Muscle layer of duodenum (tissue), 2 donors: ENCODE results near the gene MAN1C1.

Source experiments
- H3K27ac ChIP-seq: one replicate; pipeline ENCODE4 v1.7.0; 2013; ENCODE audit warnings: mild to moderate bottlenecking, low read length
- H3K27me3 ChIP-seq: one replicate; pipeline ENCODE4 v1.7.0; 2013; ENCODE audit warnings: low read depth, mild to moderate bottlenecking, control low read depth, low read length
- H3K36me3 ChIP-seq, 2 donors: one replicate each; pipeline ENCODE4 v1.7.0; 2013; ENCODE audit warnings: low read length in 2 of 2, control low read depth in 1 of 2, mild to moderate bottlenecking in 1 of 2; ENCODE audit not compliant: insufficient read depth in 2 of 2, control insufficient read depth in 1 of 2
- H3K4me1 ChIP-seq, 2 donors: one replicate each; pipeline ENCODE4 v1.7.0; 2013; ENCODE audit warnings: low read length in 2 of 2, mild to moderate bottlenecking in 2 of 2, control low read depth in 1 of 2, moderate library complexity in 1 of 2; ENCODE audit not compliant: insufficient read depth in 2 of 2, control insufficient read depth in 1 of 2
- H3K4me3 ChIP-seq, 2 donors: one replicate each; pipeline ENCODE4 v1.7.0; 2013; ENCODE audit warnings: low read length in 2 of 2, low read depth in 1 of 2, mild to moderate bottlenecking in 1 of 2
- H3K9me3 ChIP-seq, 2 donors: one replicate each; pipeline ENCODE4 v1.7.0; 2013; ENCODE audit warnings: low read length in 2 of 2, control low read depth in 1 of 2, mild to moderate bottlenecking in 1 of 2; ENCODE audit not compliant: control insufficient read depth in 1 of 2
- donor health status: healthy.

Gene MAN1C1

GRCh38 chr1:25664357-25665199 is 48.0 kb downstream of the MAN1C1 start:
- H3K9me3 ChIP-seq = no peaks in the 10 kb centered on the region
- no peak overlapping the region for H3K4me3 ChIP-seq
- H3K27ac ChIP-seq = no peak overlapping the region
- H3K36me3 ChIP-seq = peaks cover 0 to 4% of the 10 kb centered on the region in 2 donors
- no peaks in the 10 kb centered on the region for H3K27me3 ChIP-seq
- peaks cover 0 to 16% of the 10 kb centered on the region in 2 donors for H3K4me1 ChIP-seq

DNA sequence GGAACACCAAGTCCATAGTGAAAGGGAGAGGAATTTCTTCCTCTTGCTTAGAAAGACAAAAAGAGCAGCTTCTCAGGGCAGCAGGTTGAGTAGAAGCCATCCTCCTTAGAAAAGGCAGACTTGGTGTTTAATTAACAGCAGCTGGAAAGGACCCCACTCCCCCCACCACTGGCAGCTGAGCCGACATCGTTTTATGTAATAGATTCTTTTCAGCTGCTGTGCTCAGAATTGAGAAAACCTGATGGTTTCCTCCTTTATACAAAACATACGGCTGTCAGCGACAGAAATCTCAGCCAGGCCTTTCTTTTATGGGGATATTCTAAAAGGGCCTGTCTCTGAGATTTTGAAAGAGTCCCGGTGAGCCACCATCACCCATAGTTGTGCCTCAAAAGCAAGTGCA is 49.9 kb downstream of the MAN1C1 start:
- H3K36me3 ChIP-seq = peaks cover 0 to 4% of the 10 kb centered on the region in 2 donors
- no peak overlapping the region for H3K4me3 ChIP-seq
- peaks cover 0 to 16% of the 10 kb centered on the region in 2 donors for H3K4me1 ChIP-seq
- no peaks in the 10 kb centered on the region for H3K27me3 ChIP-seq
- no peaks in the 10 kb centered on the region for H3K9me3 ChIP-seq
- H3K27ac ChIP-seq = no peak overlapping the region

DNA sequence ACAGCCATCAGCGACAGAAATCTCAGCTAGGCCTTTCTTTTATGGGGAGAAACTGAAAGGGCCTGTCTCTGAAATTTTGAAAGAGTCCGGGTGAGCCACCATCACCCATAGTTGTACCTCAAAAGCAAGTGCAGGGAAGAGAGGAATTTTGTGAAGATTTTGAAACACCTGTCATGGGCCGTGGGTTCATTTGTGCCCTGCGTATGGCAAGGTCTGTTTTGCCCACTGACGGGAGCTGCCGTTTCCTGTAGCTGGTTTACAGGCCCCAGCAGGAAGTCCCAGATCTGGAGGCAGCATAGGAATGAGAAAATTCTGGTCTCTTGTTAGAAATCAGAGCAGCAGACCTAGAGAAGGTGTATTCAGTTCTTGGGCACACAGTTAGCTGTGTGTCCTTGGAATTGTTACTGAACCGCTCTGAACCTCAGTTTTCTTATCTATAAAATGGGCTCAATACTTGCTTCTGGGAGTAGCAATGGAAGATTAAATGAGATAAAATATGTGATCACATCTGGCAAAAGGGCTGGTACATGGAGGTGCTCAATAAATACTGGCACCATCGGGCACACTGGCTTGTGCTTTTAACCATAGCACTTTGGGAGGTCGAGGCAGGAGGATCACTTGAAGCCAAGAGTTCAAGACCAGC is 52.5 kb downstream of the MAN1C1 start:
- Histone ChIP-seq H3K27ac (no peak overlapping the region), H3K27me3 (no peaks in the 10 kb centered on the region), H3K4me1 (peaks cover 0 to 11% of the 10 kb centered on the region in 2 donors), H3K4me3 (no peak overlapping the region), H3K36me3 (no peaks in the 10 kb centered on the region), H3K9me3 (no peaks in the 10 kb centered on the region)

- H3K36me3 ChIP-seq = no peaks in the 10 kb centered on the region
- no peaks in the 10 kb centered on the region for H3K27me3 ChIP-seq
- H3K9me3 ChIP-seq = no peaks in the 10 kb centered on the region
- H3K4me3 ChIP-seq = no peak overlapping the region
- H3K4me1 ChIP-seq = peaks cover 0 to 2% of the 10 kb centered on the region in 2 donors
- H3K27ac ChIP-seq = no peak overlapping the region
These were observed 53.4 kb downstream of the MAN1C1 start for GRCh38 chr1:25669781-25670567.

DNA sequence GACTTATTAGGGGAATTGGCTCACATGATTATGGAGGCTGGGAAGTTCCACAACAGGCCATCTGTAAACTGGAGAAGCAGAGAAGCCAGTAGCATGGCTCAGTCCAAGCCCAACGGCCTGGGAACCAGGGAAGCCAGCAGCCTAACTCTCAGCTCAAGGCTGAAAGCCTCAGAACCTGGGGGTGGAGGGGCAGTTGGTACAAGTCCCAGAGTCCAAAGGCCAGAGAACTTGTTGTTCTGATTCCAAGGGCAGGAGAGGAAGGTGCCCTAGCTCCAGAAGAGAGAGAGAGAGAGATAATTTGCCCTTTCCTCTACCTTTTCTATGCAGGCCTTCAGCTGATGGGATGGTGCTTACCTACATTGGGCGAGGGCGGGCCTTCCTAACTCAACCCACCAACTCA is 55.3 kb downstream of the MAN1C1 start:
- no peak overlapping the region for H3K4me3 ChIP-seq
- no peaks in the 10 kb centered on the region for H3K36me3 ChIP-seq
- H3K4me1 ChIP-seq = no peaks in the 10 kb centered on the region

GRCh38 chr1:25672763-25673409 is 56.3 kb downstream of the MAN1C1 start:
- H3K36me3 ChIP-seq = no peaks in the 10 kb centered on the region
- no peaks in the 10 kb centered on the region for H3K9me3 ChIP-seq
- no peaks in the 10 kb centered on the region for H3K4me1 ChIP-seq
- no peaks in the 10 kb centered on the region for H3K27me3 ChIP-seq
- H3K4me3 ChIP-seq = no peak overlapping the region
- no peak overlapping the region for H3K27ac ChIP-seq

More for the DNA sequence above, 55.3 kb downstream of the MAN1C1 start:
- no peaks in the 10 kb centered on the region for H3K9me3 ChIP-seq
- H3K27me3 ChIP-seq = no peaks in the 10 kb centered on the region
- no peak overlapping the region for H3K27ac ChIP-seq

- H3K9me3 ChIP-seq = no peaks in the 10 kb centered on the region
- no peak overlapping the region for H3K27ac ChIP-seq
- H3K27me3 ChIP-seq = no peaks in the 10 kb centered on the region
- no peaks in the 10 kb centered on the region for H3K4me1 ChIP-seq
- H3K36me3 ChIP-seq = no peaks in the 10 kb centered on the region
- H3K4me3 ChIP-seq = no peak overlapping the region
These were observed 56.9 kb downstream of the MAN1C1 start for GRCh38 chr1:25673456-25673855.

- Histone ChIP-seq H3K27me3 (no peaks in the 10 kb centered on the region), H3K4me3 (no peak overlapping the region), H3K36me3 (no peaks in the 10 kb centered on the region), H3K4me1 (no peaks in the 10 kb centered on the region), H3K9me3 (no peaks in the 10 kb centered on the region), H3K27ac (no peak overlapping the region)
These were observed 57.6 kb downstream of the MAN1C1 start for GRCh38 chr1:25673962-25674806.

- Histone ChIP-seq H3K4me1 (no peaks in the 10 kb centered on the region), H3K36me3 (no peaks in the 10 kb centered on the region), H3K27ac (no peak overlapping the region), H3K4me3 (no peak overlapping the region), H3K9me3 (no peaks in the 10 kb centered on the region), H3K27me3 (no peaks in the 10 kb centered on the region)
These were observed 58.2 kb downstream of the MAN1C1 start for GRCh38 chr1:25674807-25675084.

DNA sequence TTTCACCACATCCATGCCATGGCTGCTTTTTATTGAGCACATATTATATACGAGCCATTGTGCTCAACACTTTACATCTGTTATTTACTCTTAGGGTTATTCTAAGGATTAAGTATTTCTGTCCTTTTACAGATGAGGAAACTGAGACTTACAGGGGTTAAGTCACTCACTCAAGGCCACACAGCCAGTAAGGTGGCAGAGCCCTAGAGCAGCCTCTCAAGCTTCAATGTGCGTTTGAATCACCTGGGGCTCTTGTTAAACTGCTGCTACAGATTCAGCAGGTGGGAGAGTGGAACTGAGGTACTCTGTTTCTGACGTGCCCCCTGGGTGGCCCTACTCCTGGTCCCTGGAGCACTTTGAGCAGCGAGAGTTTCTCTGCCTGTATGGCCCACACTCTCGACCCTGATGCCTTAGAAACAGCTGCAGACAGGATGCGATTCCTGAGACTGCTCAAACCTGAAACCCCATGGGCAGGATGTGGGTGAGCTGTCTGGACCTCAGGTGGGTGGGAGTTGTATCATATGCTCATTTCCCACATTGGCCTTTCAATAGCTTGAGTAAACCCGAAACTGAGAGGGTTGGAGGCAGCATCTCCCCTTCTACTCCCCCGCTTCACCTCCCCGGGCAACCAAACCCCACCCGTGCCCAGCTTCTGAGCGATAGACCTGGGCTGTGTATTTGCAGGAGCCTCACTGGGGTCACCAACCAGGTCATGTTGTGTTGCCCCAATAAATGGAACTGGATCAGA is 59.3 kb downstream of the MAN1C1 start:
- Histone ChIP-seq H3K4me1 (no peaks in the 10 kb centered on the region), H3K27ac (no peak overlapping the region), H3K9me3 (no peaks in the 10 kb centered on the region)

More for the DNA sequence above, 59.3 kb downstream of the MAN1C1 start:
- no peaks in the 10 kb centered on the region for H3K27me3 ChIP-seq
- no peak overlapping the region for H3K4me3 ChIP-seq
- no peaks in the 10 kb centered on the region for H3K36me3 ChIP-seq
